Measurements from ENCODE around the gene RMC1. TPM values are rescaled to one million over a fixed set of nuclear protein-coding genes. Genes with fewer than 3 reads are reported as not detected.

Gene RMC1
- total and polyA plus RNA-seq, 2 donors from 2014 or later, result 25.9 to 40.4 TPM

DNA sequence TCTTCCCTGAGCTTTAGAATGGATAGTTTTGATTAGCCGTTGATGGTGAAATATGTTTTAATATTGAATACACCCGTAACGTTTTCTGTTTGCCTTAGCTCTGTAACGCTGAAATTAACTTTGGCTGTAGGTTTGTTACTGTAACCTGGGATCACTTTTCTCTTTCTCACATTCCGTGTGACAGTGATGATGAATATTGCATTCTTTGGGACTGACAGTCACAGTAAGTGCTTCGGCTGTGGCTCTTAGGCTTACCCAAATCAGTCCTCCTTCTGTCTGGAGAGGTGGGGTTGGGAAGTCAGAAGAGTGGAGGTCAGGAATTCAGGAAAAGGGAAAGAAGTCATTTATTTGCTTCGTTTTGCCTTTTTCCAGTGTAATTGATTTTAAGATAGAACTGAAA, 18.0 kb downstream of the RMC1 start:
- Histone ChIP-seq H3K27ac (ENCODE audit: low read depth in 2 of 2, low read length in 2 of 2) (no peak overlapping the region), H3K4me1 (ENCODE audit: control insufficient read depth in 2 of 3, insufficient read depth in 2 of 3, low read depth in 1 of 3, low read length in 3 of 3) (no peaks in the 10 kb centered on the region), H3K4me3 (ENCODE audit: low read length in 3 of 3) (no peak overlapping the region), H3K9ac (ENCODE audit: low read length in 3 of 3) (no peak overlapping the region), H3K9me3 (ENCODE audit: control insufficient read depth in 2 of 3, insufficient read depth in 1 of 3, low read length in 3 of 3) (no peaks in the 10 kb centered on the region), H3K36me3 (ENCODE audit: control insufficient read depth in 2 of 3, insufficient read depth in 3 of 3, low read length in 3 of 3) (peaks cover 2 to 64% (median 42%) of the 10 kb centered on the region in 3 donors), H3K27me3 (ENCODE audit: control insufficient read depth, insufficient read depth, low read length) (no peaks in the 10 kb centered on the region)
- TF ChIP-seq, protein P1, sequence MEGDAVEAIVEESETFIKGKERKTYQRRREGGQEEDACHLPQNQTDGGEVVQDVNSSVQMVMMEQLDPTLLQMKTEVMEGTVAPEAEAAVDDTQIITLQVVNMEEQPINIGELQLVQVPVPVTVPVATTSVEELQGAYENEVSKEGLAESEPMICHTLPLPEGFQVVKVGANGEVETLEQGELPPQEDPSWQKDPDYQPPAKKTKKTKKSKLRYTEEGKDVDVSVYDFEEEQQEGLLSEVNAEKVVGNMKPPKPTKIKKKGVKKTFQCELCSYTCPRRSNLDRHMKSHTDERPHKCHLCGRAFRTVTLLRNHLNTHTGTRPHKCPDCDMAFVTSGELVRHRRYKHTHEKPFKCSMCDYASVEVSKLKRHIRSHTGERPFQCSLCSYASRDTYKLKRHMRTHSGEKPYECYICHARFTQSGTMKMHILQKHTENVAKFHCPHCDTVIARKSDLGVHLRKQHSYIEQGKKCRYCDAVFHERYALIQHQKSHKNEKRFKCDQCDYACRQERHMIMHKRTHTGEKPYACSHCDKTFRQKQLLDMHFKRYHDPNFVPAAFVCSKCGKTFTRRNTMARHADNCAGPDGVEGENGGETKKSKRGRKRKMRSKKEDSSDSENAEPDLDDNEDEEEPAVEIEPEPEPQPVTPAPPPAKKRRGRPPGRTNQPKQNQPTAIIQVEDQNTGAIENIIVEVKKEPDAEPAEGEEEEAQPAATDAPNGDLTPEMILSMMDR (IDR thresholded peaks at IDR 0.05; ENCODE audit: borderline replicate concordance, extremely low read depth, insufficient read depth), result no peak
- intact Hi-C loops (cut with DNase I), result no loop called here
- DNase-seq (no peak), FAIRE-seq (no peak)

DNA sequence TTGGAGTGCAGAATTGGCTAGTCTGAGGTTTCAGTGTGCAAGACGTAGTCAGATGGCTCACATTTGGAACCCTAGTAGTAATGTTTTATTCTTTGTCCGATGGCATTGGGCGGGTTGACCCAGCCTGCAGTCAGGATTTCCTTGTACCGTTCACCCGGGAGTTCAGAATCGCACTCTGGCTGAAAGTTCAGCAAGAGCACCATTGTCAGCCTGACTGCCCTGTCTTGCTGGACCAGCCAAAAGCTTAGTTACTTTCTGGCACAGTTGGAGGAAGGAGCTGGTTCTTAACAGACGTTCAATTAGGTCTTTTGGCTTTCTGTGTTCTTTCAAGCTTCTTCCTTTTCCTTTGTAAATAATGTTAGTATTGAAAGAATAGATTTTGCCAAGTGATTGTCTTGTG, 18.6 kb downstream of the RMC1 start:
- Histone ChIP-seq H3K4me3 (ENCODE audit: low read length in 3 of 3) (no peak overlapping the region), H3K27ac (ENCODE audit: low read depth in 2 of 2, low read length in 2 of 2) (no peak overlapping the region), H3K9ac (ENCODE audit: low read length in 3 of 3) (no peak overlapping the region), H3K36me3 (ENCODE audit: control insufficient read depth in 2 of 3, insufficient read depth in 3 of 3, low read length in 3 of 3) (peaks cover 0 to 65% (median 47%) of the 10 kb centered on the region in 3 donors), H3K4me1 (ENCODE audit: control insufficient read depth in 2 of 3, insufficient read depth in 2 of 3, low read depth in 1 of 3, low read length in 3 of 3) (no peaks in the 10 kb centered on the region), H3K27me3 (ENCODE audit: control insufficient read depth, insufficient read depth, low read length) (no peaks in the 10 kb centered on the region), H3K9me3 (ENCODE audit: control insufficient read depth in 2 of 3, insufficient read depth in 1 of 3, low read length in 3 of 3) (no peaks in the 10 kb centered on the region)
- intact Hi-C loops (cut with DNase I), result no loop called here
- DNase-seq (no peak), FAIRE-seq (no peak)
- TF ChIP-seq, protein P1 (IDR thresholded peaks at IDR 0.05; ENCODE audit: borderline replicate concordance, extremely low read depth, insufficient read depth), result no peak

DNA sequence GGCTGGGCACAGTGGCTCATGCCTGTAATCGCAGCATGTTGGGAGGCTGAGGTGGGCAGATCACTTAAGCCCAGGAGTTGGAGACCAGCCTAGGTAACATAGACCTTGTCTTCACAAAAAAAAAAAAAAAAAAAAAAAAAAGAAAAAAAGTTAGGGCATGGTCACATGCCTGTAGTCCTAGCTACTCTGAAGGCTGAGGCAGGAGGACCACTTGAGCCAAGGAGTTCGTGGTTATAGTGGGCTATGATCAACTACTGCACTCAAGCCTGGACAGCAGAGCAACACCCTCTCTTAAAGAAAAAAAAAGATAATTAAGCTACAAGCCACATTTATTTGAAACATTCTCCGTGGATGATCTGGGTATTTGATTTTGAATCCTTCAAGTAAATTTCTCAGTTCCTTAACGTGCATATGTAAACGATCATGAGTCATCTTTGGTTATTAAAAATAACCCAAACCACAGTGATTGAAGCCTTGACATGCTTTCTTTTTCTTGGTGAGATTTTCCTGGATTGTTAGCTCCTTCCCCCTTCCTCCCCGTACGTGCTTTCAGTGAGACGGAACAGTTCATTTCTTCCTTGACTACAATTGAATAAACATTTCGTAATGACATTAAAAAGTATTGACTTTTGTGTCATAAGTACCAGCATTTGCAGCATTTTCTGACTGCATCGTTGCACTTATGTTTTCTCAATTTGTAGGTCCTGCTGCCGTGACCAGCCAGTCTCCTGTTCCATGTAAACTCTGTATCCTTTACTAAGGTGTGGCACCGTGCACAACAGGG, 20.3 kb downstream of the RMC1 start:
- no peaks in the 10 kb centered on the region for H3K27me3 ChIP-seq (ENCODE audit: control insufficient read depth, insufficient read depth, low read length)

More for the DNA sequence above, 20.3 kb downstream of the RMC1 start:
- intact Hi-C loops (cut with DNase I), result no loop called here
- peaks cover 2 to 65% (median 47%) of the 10 kb centered on the region in 3 donors for H3K36me3 ChIP-seq (ENCODE audit: control insufficient read depth in 2 of 3, insufficient read depth in 3 of 3, low read length in 3 of 3)
- no peaks in the 10 kb centered on the region for H3K4me1 ChIP-seq (ENCODE audit: control insufficient read depth in 2 of 3, insufficient read depth in 2 of 3, low read depth in 1 of 3, low read length in 3 of 3)
- TF ChIP-seq, protein P1 (IDR thresholded peaks at IDR 0.05; ENCODE audit: borderline replicate concordance, extremely low read depth, insufficient read depth), result no peak
- DNase-seq (no peak), FAIRE-seq (no peak)
- H3K9ac ChIP-seq (ENCODE audit: low read length in 3 of 3), result no peak overlapping the region
- no peak overlapping the region for H3K27ac ChIP-seq (ENCODE audit: low read depth in 2 of 2, low read length in 2 of 2)
- H3K4me3 ChIP-seq (ENCODE audit: low read length in 3 of 3), result no peak overlapping the region
- no peaks in the 10 kb centered on the region for H3K9me3 ChIP-seq (ENCODE audit: control insufficient read depth in 2 of 3, insufficient read depth in 1 of 3, low read length in 3 of 3)

Measured in kidney (tissue), 14 donors.